ENCODE results near the gene LRRC7.
"Not testable (repeated sequence)": the region's sequence is repeated elsewhere in the genome, so short reads cannot be mapped to it uniquely, and the experiment has no call there.

LRRC7 gene

GRCh38 chr1:69940816-69941215, 373.1 kb downstream of the LRRC7 start:
- Histone ChIP-seq H3K9ac (ENCODE audit: insufficient read length, low read depth) (no peak overlapping the region), H3K4me3 (ENCODE audit: insufficient read length, low read depth) (no peak overlapping the region), H3K27me3 (ENCODE audit: insufficient read depth, insufficient read length) (no peaks in the 10 kb centered on the region), H3K9me3 (ENCODE audit: insufficient read depth, low read length) (no peaks in the 10 kb centered on the region), H3K36me3 (ENCODE audit: insufficient read depth, insufficient read length, low read length) (no peaks in the 10 kb centered on the region), H3K4me1 (ENCODE audit: insufficient read depth, insufficient read length) (no peaks in the 10 kb centered on the region)
- no peak for TF ChIP-seq YY1 (IDR thresholded peaks at IDR 0.05; ENCODE audit: insufficient read depth, insufficient read length)
- TF ChIP-seq ZNF274 (IDR thresholded peaks at IDR 0.05; ENCODE audit: low read depth, low read length), result no peak
- no peak for TF ChIP-seq SUZ12 (IDR thresholded peaks at IDR 0.05; ENCODE audit: extremely low read depth, insufficient read depth, insufficient read length)
- DNase-seq (ENCODE audit: low read depth, low spot score), result no peak

- H3K9ac ChIP-seq (ENCODE audit: insufficient read length, low read depth), result no peak overlapping the region
- H3K36me3 ChIP-seq (ENCODE audit: insufficient read depth, insufficient read length, low read length), result no peaks in the 10 kb centered on the region
- H3K4me1 ChIP-seq (ENCODE audit: insufficient read depth, insufficient read length), result no peaks in the 10 kb centered on the region
- TF ChIP-seq YY1 (IDR thresholded peaks at IDR 0.05; ENCODE audit: insufficient read depth, insufficient read length) (no peak), ZNF274 (IDR thresholded peaks at IDR 0.05; ENCODE audit: low read depth, low read length) (no peak), SUZ12 (IDR thresholded peaks at IDR 0.05; ENCODE audit: extremely low read depth, insufficient read depth, insufficient read length) (no peak)
- no peak overlapping the region for H3K4me3 ChIP-seq (ENCODE audit: insufficient read length, low read depth)
- no peaks in the 10 kb centered on the region for H3K9me3 ChIP-seq (ENCODE audit: insufficient read depth, low read length)
- DNase-seq (ENCODE audit: low read depth, low spot score), result no peak
- no peaks in the 10 kb centered on the region for H3K27me3 ChIP-seq (ENCODE audit: insufficient read depth, insufficient read length)
Observed at GRCh38 chr1:69943030-69943429, 375.3 kb downstream of the LRRC7 start.

- Histone ChIP-seq H3K4me1 (ENCODE audit: insufficient read depth, insufficient read length) (no peaks in the 10 kb centered on the region), H3K4me3 (ENCODE audit: insufficient read length, low read depth) (no peak overlapping the region), H3K27me3 (ENCODE audit: insufficient read depth, insufficient read length) (no peaks in the 10 kb centered on the region), H3K9me3 (ENCODE audit: insufficient read depth, low read length) (no peaks in the 10 kb centered on the region), H3K9ac (ENCODE audit: insufficient read length, low read depth) (no peak overlapping the region), H3K36me3 (ENCODE audit: insufficient read depth, insufficient read length, low read length) (no peaks in the 10 kb centered on the region)
- TF ChIP-seq YY1 (IDR thresholded peaks at IDR 0.05; ENCODE audit: insufficient read depth, insufficient read length), result no peak
- TF ChIP-seq SUZ12 (IDR thresholded peaks at IDR 0.05; ENCODE audit: extremely low read depth, insufficient read depth, insufficient read length), result no peak
- no peak for TF ChIP-seq ZNF274 (IDR thresholded peaks at IDR 0.05; ENCODE audit: low read depth, low read length)
- no peak for DNase-seq (ENCODE audit: low read depth, low spot score)
Observed at GRCh38 chr1:69946935-69947334, 379.2 kb downstream of the LRRC7 start.

- H3K36me3 ChIP-seq (ENCODE audit: insufficient read depth, insufficient read length, low read length), result no peaks in the 10 kb centered on the region
- no peak overlapping the region for H3K9ac ChIP-seq (ENCODE audit: insufficient read length, low read depth)
- DNase-seq (ENCODE audit: low read depth, low spot score), result no peak
- no peaks in the 10 kb centered on the region for H3K27me3 ChIP-seq (ENCODE audit: insufficient read depth, insufficient read length)
- no peaks in the 10 kb centered on the region for H3K9me3 ChIP-seq (ENCODE audit: insufficient read depth, low read length)
- no peaks in the 10 kb centered on the region for H3K4me1 ChIP-seq (ENCODE audit: insufficient read depth, insufficient read length)
- no peak overlapping the region for H3K4me3 ChIP-seq (ENCODE audit: insufficient read length, low read depth)
- TF ChIP-seq ZNF274 (IDR thresholded peaks at IDR 0.05; ENCODE audit: low read depth, low read length), result no peak
- no peak for TF ChIP-seq SUZ12 (IDR thresholded peaks at IDR 0.05; ENCODE audit: extremely low read depth, insufficient read depth, insufficient read length)
- no peak for TF ChIP-seq YY1 (IDR thresholded peaks at IDR 0.05; ENCODE audit: insufficient read depth, insufficient read length)
Observed at GRCh38 chr1:69947837-69948236, 380.1 kb downstream of the LRRC7 start.

GRCh38 chr1:69952676-69953075, 385.0 kb downstream of the LRRC7 start:
- Histone ChIP-seq H3K4me3 (ENCODE audit: insufficient read length, low read depth) (no peak overlapping the region), H3K36me3 (ENCODE audit: insufficient read depth, insufficient read length, low read length) (no peaks in the 10 kb centered on the region), H3K4me1 (ENCODE audit: insufficient read depth, insufficient read length) (no peaks in the 10 kb centered on the region), H3K9ac (ENCODE audit: insufficient read length, low read depth) (no peak overlapping the region), H3K9me3 (ENCODE audit: insufficient read depth, low read length) (no peaks in the 10 kb centered on the region), H3K27me3 (ENCODE audit: insufficient read depth, insufficient read length) (no peaks in the 10 kb centered on the region)
- no peak for DNase-seq (ENCODE audit: low read depth, low spot score)
- TF ChIP-seq ZNF274 (IDR thresholded peaks at IDR 0.05; ENCODE audit: low read depth, low read length) (no peak), YY1 (IDR thresholded peaks at IDR 0.05; ENCODE audit: insufficient read depth, insufficient read length) (no peak), SUZ12 (IDR thresholded peaks at IDR 0.05; ENCODE audit: extremely low read depth, insufficient read depth, insufficient read length) (no peak)

- H3K9me3 ChIP-seq (ENCODE audit: insufficient read depth, low read length); H3K9ac ChIP-seq (ENCODE audit: insufficient read length, low read depth); H3K4me1 ChIP-seq (ENCODE audit: insufficient read depth, insufficient read length); H3K4me3 ChIP-seq (ENCODE audit: insufficient read length, low read depth); H3K36me3 ChIP-seq (ENCODE audit: insufficient read depth, insufficient read length, low read length); DNase-seq (ENCODE audit: low read depth, low spot score); H3K27me3 ChIP-seq (ENCODE audit: insufficient read depth, insufficient read length): not testable (repeated sequence)
Observed at GRCh38 chr1:69962452-69962851, 394.7 kb downstream of the LRRC7 start.

GRCh38 chr1:69967245-69967766, 399.6 kb downstream of the LRRC7 start:
- Histone ChIP-seq H3K4me1 (ENCODE audit: insufficient read depth, insufficient read length) (peaks cover 5% of the 10 kb centered on the region), H3K9me3 (ENCODE audit: insufficient read depth, low read length) (peaks cover 4% of the 10 kb centered on the region; the same call in 1 of the 2 replicates), H3K4me3 (ENCODE audit: insufficient read length, low read depth) (no peak overlapping the region), H3K27me3 (ENCODE audit: insufficient read depth, insufficient read length) (no peaks in the 10 kb centered on the region), H3K36me3 (ENCODE audit: insufficient read depth, insufficient read length, low read length) (no peaks in the 10 kb centered on the region), H3K9ac (ENCODE audit: insufficient read length, low read depth) (no peak overlapping the region)
- TF ChIP-seq SUZ12 (IDR thresholded peaks at IDR 0.05; ENCODE audit: extremely low read depth, insufficient read depth, insufficient read length) (no peak), ZNF274 (IDR thresholded peaks at IDR 0.05; ENCODE audit: low read depth, low read length) (no peak)
- no peak for DNase-seq (ENCODE audit: low read depth, low spot score)

GRCh38 chr1:69976896-69977295, 409.2 kb downstream of the LRRC7 start:
- H3K9me3 ChIP-seq (ENCODE audit: insufficient read depth, low read length), result no peaks in the 10 kb centered on the region
- no peak for DNase-seq (ENCODE audit: low read depth, low spot score)
- H3K27me3 ChIP-seq (ENCODE audit: insufficient read depth, insufficient read length), result no peaks in the 10 kb centered on the region
- no peak overlapping the region for H3K4me3 ChIP-seq (ENCODE audit: insufficient read length, low read depth)
- no peaks in the 10 kb centered on the region for H3K4me1 ChIP-seq (ENCODE audit: insufficient read depth, insufficient read length)
- no peaks in the 10 kb centered on the region for H3K36me3 ChIP-seq (ENCODE audit: insufficient read depth, insufficient read length, low read length)
- no peak overlapping the region for H3K9ac ChIP-seq (ENCODE audit: insufficient read length, low read depth)
- TF ChIP-seq SUZ12 (IDR thresholded peaks at IDR 0.05; ENCODE audit: extremely low read depth, insufficient read depth, insufficient read length) (no peak), YY1 (IDR thresholded peaks at IDR 0.05; ENCODE audit: insufficient read depth, insufficient read length) (no peak), ZNF274 (IDR thresholded peaks at IDR 0.05; ENCODE audit: low read depth, low read length) (no peak)
